Body of pancreas (tissue), 4 donors: ENCODE measurements around the gene GRIP2.

Source experiments
- CTCF ChIP-seq, 7 experiments: fragments of 450-650 bp in 4 of 7; fragments of 200-600 bp in 3 of 7; sonication (generic) in 3 of 7; IDR thresholded peaks; one replicate each; pipeline ENCODE4 v1.5.1; 2016 to 2019; ENCODE audit warnings: antibody characterized with exemption in 7 of 7
- POLR2A ChIP-seq, 3 donors: fragments of 450-650 bp; IDR thresholded peaks; one replicate each; pipeline ENCODE4 v1.6.1; 2016; ENCODE audit warnings: antibody characterized with exemption in 3 of 3, mild to moderate bottlenecking in 2 of 3

- no peak for TF ChIP-seq CTCF (IDR thresholded peaks at IDR 0.05)
- TF ChIP-seq POLR2A (IDR thresholded peaks at IDR 0.05), result no peak
Observed at GRCh38 chr3:14440531-14441239, 99.5 kb downstream of the GRIP2 start.
